IMR-90 (cell line): ENCODE results near the gene WHRN. TPM values are rescaled to one million over a fixed set of nuclear protein-coding genes. Genes with fewer than 3 reads are reported as not detected.

Experiments used
- MXI1 ChIP-seq: IDR thresholded peaks from 2 replicates; pipeline ENCODE4 v1.6.1; 2012; ENCODE audit warnings: low read depth, mild to moderate bottlenecking, low read length, moderate library complexity, borderline replicate concordance
- RAD21 ChIP-seq: IDR thresholded peaks from 2 replicates; pipeline ENCODE4 v1.6.1; 2012; ENCODE audit warnings: low read length, improper control_type of control experiment
- SMC3 ChIP-seq: fragments of 150-350 bp; IDR thresholded peaks from 2 replicates; pipeline ENCODE4 v1.6.1; 2016; ENCODE audit warnings: low read depth, mild to moderate bottlenecking, antibody characterized with exemption, low read length, moderate library complexity
- polyA plus RNA-seq, 3 experiments: library from polyadenylated mRNA; depleted of rRNA; stranded (reverse); fragments of >200 nt; gene quantifications; 2 replicates each; pipeline ENCODE4 v1.2.3, GENCODE V29; 2012; ENCODE audit warnings: low replicate concordance in 1 of 3
- total RNA-seq: library from RNA; depleted of rRNA; stranded (reverse); fragments of >200 nt; gene quantifications from 2 replicates; pipeline ENCODE4 v1.2.3, GENCODE V29; 2012
- TF ChIP-seq, protein P1 (sequence below): conservative IDR thresholded peaks from 2 replicates; pipeline ENCODE4 v1.5.1; 2012; ENCODE audit warnings: mild to moderate bottlenecking, low read depth, low read length, improper control_type of control experiment

Gene WHRN
- total and polyA plus RNA-seq, 2 of the 4 experiments (the other 2 are of a cell fraction) = 0.18 to 2.6 TPM

DNA sequence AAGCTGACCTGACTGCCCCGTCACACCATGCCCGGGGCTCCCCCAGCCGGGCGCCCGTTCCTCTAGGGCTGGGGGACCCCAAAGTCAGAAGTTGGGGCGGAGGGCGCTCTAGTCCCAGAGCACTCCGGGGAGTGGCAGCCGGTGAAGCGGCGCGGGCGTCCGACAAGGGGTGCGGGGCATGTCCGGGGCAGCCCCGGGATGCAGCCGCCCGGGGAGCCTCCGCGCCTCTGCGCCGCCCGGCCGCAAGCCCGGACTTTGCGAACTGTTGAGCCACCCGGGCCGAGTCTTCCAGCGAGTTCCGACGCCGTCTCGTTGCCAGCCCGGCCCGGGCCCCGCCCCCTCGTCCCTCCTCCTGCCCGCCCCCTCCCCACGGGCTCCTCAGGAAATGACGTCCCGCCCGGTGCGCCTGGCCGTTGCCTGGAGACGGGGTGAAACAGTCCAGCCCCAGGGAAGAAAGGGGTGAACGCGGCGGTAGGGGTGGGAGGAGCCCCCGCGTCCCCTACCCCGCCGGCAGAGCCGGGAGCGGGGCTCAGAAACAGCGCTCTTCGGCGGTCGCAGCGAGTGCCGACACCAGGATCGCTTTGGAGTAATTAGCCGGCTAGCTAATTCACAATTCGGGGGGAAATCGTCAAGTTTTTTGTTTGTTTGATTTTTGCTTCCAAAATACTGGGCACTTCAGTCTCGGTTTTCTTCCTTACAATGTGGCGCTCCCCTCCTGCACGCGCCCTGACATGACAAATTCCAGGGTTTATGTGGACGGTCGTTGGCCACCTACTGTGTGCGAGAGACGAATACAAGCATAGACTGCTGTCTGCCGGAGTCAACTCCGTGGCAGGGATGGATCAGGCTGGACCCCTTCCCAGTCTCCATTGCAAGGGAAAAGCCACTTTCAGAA, at the start of gene WHRN (continued):
- TF ChIP-seq, protein P1, sequence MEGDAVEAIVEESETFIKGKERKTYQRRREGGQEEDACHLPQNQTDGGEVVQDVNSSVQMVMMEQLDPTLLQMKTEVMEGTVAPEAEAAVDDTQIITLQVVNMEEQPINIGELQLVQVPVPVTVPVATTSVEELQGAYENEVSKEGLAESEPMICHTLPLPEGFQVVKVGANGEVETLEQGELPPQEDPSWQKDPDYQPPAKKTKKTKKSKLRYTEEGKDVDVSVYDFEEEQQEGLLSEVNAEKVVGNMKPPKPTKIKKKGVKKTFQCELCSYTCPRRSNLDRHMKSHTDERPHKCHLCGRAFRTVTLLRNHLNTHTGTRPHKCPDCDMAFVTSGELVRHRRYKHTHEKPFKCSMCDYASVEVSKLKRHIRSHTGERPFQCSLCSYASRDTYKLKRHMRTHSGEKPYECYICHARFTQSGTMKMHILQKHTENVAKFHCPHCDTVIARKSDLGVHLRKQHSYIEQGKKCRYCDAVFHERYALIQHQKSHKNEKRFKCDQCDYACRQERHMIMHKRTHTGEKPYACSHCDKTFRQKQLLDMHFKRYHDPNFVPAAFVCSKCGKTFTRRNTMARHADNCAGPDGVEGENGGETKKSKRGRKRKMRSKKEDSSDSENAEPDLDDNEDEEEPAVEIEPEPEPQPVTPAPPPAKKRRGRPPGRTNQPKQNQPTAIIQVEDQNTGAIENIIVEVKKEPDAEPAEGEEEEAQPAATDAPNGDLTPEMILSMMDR = peak; percentile 11; the same call in 1 of the 2 replicates
- TF ChIP-seq MXI1 (0 out of 2 replicates have a peak, but pooled peaks have one; percentile 13), SMC3 (peak; percentile 9; the same call in 1 of the 2 replicates), RAD21 (no peak)
